ENCODE measurements around the gene HOXB9. TPM values are rescaled to one million over a fixed set of nuclear protein-coding genes. Genes with fewer than 3 reads are reported as not detected.

The HOXB9 gene
- total RNA-seq, 4 donors from 2014 or later, result 0.09 to 0.48 TPM; not detected in 2

- no peak for TF ChIP-seq CTCF (IDR thresholded peaks at IDR 0.05)
- ATAC-seq (ENCODE audit: low FRiP score) (no peak), DNase-seq (ENCODE audit: low spot score) (no peak)
Measured at GRCh38 chr17:48584223-48584741, 41.9 kb downstream of the HOXB9 start.

GRCh38 chr17:48583708-48584222 lies 42.4 kb downstream of the HOXB9 start:
- no peak for TF ChIP-seq CTCF (IDR thresholded peaks at IDR 0.05)
- no peak for ATAC-seq (ENCODE audit: low FRiP score)
- no peak for DNase-seq (ENCODE audit: low spot score)

GRCh38 chr17:48582750-48583069 lies 43.4 kb downstream of the HOXB9 start:
- DNase-seq (ENCODE audit: low spot score) (no peak), ATAC-seq (ENCODE audit: low FRiP score) (no peak)
- no peak for TF ChIP-seq CTCF (IDR thresholded peaks at IDR 0.05)

GRCh38 chr17:48579760-48580554 lies 46.2 kb downstream of the HOXB9 start:
- no peak for TF ChIP-seq CTCF (IDR thresholded peaks at IDR 0.05)
- no peak for DNase-seq (ENCODE audit: low spot score)
- ATAC-seq (ENCODE audit: low FRiP score), result no peak

- ATAC-seq (ENCODE audit: low FRiP score), result no peak
Measured at GRCh38 chr17:48579471-48579759, 46.7 kb downstream of the HOXB9 start.

GRCh38 chr17:48578616-48579470 lies 47.3 kb downstream of the HOXB9 start:
- TF ChIP-seq CTCF (IDR thresholded peaks at IDR 0.05), result no peak
- DNase-seq (ENCODE audit: low spot score), result no peak
- ATAC-seq (ENCODE audit: low FRiP score), result no peak

More at GRCh38 chr17:48579471-48579759, 46.7 kb downstream of the HOXB9 start:
- DNase-seq (ENCODE audit: low spot score), result no peak
- no peak for TF ChIP-seq CTCF (IDR thresholded peaks at IDR 0.05)

Data from omental fat pad (tissue), 4 donors.